ACC112 (cell line): ENCODE data around the gene PIGP.
"Not testable (repeated sequence)": the region's sequence is repeated elsewhere in the genome, so short reads cannot be mapped to it uniquely, and the experiment has no call there.

Experiments
- H2AFZ ChIP-seq: fragments of 200-600 bp; sonication (generic); one replicate; pipeline ENCODE4 v1.6.0; 2017; ENCODE audit warnings: antibody characterized with exemption, low read length; ENCODE audit not compliant: unreplicated experiment
- H3K27ac ChIP-seq: fragments of 200-600 bp; sonication (generic); 2 replicates; pipeline ENCODE4 v1.5.1; 2014; ENCODE audit warnings: low read depth, mild to moderate bottlenecking, antibody characterized with exemption, low read length, moderate library complexity
- H3K27me3 ChIP-seq: fragments of 200-600 bp; sonication (generic); 2 replicates; pipeline ENCODE4 v1.6.1; 2014; ENCODE audit warnings: mild to moderate bottlenecking, antibody characterized with exemption, low read length, moderate library complexity, mixed read lengths; ENCODE audit not compliant: insufficient read depth
- H3K36me3 ChIP-seq: fragments of 200-600 bp; sonication (generic); 2 replicates; pipeline ENCODE4 v1.6.1; 2016; ENCODE audit warnings: mild to moderate bottlenecking, antibody characterized with exemption, low read length, moderate library complexity, mixed read lengths; ENCODE audit not compliant: insufficient read depth
- H3K4me1 ChIP-seq: fragments of 200-600 bp; sonication (generic); one replicate; pipeline ENCODE4 v1.6.1; 2016; ENCODE audit warnings: low read length, mixed read lengths; ENCODE audit not compliant: insufficient read depth, unreplicated experiment, control insufficient read depth
- H3K4me3 ChIP-seq: fragments of 200-600 bp; sonication (generic); 2 replicates; pipeline ENCODE4 v1.5.1; 2014; ENCODE audit warnings: mild to moderate bottlenecking, low read depth, low read length
- H3K79me2 ChIP-seq: fragments of 200-600 bp; sonication (generic); one replicate; pipeline ENCODE4 v1.6.0; 2016; ENCODE audit warnings: low read length; ENCODE audit not compliant: control insufficient read depth, unreplicated experiment, insufficient read depth

Gene PIGP

DNA sequence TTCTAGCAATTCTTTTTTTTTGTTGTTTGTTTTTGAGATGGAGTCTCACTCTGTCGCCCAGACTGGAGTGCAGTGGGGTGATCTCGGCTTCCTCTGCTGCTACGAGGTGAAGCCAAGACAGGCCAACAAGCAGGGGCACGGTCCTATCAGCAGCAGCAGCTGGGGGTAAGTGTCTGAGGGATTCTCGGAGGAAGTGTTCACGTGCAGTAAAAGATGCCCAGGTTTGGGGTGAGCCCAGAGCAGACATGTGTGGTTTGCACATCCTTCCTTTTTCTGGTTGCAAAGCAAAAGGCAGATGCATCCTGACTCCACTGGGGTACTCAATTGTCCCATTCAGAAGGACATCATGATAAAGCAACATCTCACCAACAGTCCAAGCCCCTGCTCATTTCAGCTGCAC is 27.7 kb downstream of the PIGP start:
- Histone ChIP-seq H3K4me3 (no peak overlapping the region), H3K4me1 (no peaks in the 10 kb centered on the region), H3K27me3 (no peaks in the 10 kb centered on the region), H3K36me3 (no peaks in the 10 kb centered on the region), H3K27ac (no peak overlapping the region), H3K79me2 (no peaks in the 10 kb centered on the region), H2AFZ (no peak overlapping the region)

DNA sequence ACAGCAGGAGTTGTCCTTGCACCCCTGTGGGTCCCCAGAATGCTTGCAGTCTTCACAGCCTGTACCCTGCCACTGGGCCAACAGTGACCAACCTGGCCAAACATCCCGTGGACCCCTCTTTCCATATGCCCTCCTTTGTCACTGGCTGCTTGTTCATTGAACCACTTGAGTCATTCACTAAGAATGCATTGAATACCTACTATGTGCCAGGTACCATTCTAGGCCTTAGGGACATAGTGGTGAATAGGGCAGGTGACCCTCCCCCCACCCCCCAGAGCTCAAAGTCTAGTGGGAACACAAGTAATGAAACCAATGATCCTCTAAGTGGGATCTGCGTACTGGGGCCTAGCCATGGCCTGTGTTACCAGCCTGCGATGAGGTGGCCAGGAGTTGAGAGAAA is 28.2 kb downstream of the PIGP start:
- H2AFZ ChIP-seq, result no peak overlapping the region
- no peak overlapping the region for H3K4me3 ChIP-seq
- H3K79me2 ChIP-seq, result no peaks in the 10 kb centered on the region
- no peak overlapping the region for H3K27ac ChIP-seq
- H3K36me3 ChIP-seq, result no peaks in the 10 kb centered on the region
- no peaks in the 10 kb centered on the region for H3K27me3 ChIP-seq
- H3K4me1 ChIP-seq, result no peaks in the 10 kb centered on the region

DNA sequence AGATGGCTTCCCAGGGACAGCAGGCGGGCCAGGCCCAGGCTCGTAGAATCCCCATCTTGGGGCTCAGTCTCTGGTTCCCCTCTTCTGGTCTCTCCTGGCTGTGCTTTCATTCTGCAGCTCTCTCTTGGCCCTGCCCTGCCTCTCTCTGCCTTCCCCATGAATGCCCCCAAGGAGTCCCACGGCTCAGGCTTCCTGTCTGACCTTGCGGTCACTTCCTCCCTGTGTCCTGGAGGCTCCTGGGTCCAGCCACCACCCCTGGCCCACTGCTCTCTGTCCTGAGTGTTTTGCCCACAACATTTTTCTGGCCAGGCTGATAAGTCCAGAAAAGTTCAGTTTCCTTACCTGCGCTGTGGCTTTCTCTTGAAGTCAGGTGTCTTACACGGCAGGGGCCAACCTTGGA is 29.1 kb downstream of the PIGP start:
- Histone ChIP-seq H3K27ac (no peak overlapping the region), H3K79me2 (no peaks in the 10 kb centered on the region), H3K36me3 (no peaks in the 10 kb centered on the region), H2AFZ (no peak overlapping the region), H3K4me3 (no peak overlapping the region), H3K4me1 (no peaks in the 10 kb centered on the region), H3K27me3 (no peaks in the 10 kb centered on the region)

DNA sequence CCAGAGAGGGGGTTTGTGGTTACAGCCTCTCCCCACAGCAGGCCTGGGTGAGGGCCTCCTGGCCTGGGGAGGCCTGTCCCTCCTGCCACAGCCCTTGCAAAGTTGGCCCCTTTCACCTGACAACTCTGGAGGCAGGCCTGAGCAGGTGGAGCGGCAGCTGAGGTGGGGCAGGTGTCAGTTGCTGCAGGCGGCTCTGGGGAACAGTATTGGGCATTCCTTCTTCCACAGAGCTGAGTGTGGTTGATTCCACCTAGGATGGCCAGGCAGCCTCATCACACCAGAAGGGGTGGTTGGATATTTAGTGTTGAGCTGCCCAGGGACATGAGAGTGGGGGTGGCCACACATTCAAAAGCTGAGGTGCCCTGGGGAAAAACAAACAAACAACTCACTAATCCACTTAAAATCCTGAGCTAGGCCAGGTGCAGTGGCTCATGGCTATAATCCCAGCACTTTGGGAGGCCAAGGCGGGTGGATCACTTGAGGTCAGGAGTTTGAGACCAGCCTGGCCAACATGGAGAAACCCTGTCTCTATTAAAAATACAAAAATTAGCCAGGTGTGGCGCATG is 31.1 kb downstream of the PIGP start:
- no peak overlapping the region for H3K4me3 ChIP-seq
- no peak overlapping the region for H3K27ac ChIP-seq
- no peaks in the 10 kb centered on the region for H3K4me1 ChIP-seq
- H3K27me3 ChIP-seq, result no peaks in the 10 kb centered on the region
- H3K79me2 ChIP-seq, result no peaks in the 10 kb centered on the region
- no peaks in the 10 kb centered on the region for H3K36me3 ChIP-seq
- no peak overlapping the region for H2AFZ ChIP-seq

DNA sequence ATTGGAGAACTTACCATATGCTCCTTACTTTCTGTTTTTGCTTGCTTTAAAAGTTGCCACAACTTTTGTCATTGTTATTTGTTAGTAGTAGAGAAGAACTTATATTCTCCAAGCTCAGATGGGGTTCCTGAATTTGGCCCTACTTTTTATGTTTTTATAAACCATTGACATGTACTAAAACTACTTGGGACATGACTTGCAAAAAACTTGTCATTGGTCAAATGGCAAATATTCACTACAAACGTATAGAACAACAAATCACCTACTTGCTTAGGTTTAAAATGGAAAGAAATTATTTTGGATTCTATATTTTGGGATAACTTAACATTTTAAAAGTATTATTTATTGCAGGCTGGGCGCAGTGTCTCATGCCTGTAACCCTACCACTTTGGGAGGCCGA is 32.7 kb downstream of the PIGP start:
- H3K4me1 ChIP-seq, result no peaks in the 10 kb centered on the region
- H3K27me3 ChIP-seq, result no peaks in the 10 kb centered on the region

DNA sequence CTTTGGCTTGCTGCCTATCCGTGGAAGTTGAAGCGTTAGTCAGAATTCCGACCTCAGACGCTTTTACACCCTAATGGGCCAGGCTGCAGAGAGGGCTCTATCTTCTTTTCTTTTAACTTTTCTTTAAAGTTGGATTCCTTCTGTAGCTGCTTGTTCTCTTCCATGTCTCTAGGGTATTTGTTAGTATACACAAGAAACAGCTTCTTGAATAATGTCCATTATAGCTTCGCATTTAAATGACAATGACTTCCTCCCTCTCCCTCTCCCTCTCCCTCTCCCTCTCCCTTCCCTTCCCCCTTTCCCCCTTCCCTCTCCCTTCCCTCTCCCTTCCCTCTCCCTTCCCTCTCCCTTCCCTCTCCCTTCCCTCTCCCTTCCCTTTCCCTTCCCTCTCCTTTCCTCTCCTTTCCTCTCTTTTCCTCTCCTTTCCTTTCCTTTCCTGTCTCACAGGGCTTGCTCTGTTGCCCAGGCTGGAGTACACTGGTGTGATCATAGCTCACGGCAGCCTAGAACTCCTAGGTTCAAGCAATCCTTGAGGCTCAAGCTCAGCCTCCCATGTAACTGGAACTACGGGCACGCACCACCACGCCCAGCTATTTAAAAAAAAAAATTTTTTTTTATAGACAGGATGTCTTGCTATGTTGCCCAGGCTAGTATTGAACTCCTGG is 33.3 kb downstream of the PIGP start:
- H2AFZ ChIP-seq, result no peak overlapping the region
- no peaks in the 10 kb centered on the region for H3K79me2 ChIP-seq
- H3K27ac ChIP-seq, result no peak overlapping the region
- H3K4me1 ChIP-seq, result no peaks in the 10 kb centered on the region
- no peaks in the 10 kb centered on the region for H3K27me3 ChIP-seq
- H3K36me3 ChIP-seq, result no peaks in the 10 kb centered on the region
- H3K4me3 ChIP-seq, result no peak overlapping the region

More for the DNA sequence above, 32.7 kb downstream of the PIGP start:
- no peaks in the 10 kb centered on the region for H3K79me2 ChIP-seq
- H3K4me3 ChIP-seq, result no peak overlapping the region
- H3K36me3 ChIP-seq, result no peaks in the 10 kb centered on the region
- H3K27ac ChIP-seq, result no peak overlapping the region
- H2AFZ ChIP-seq, result no peak overlapping the region

DNA sequence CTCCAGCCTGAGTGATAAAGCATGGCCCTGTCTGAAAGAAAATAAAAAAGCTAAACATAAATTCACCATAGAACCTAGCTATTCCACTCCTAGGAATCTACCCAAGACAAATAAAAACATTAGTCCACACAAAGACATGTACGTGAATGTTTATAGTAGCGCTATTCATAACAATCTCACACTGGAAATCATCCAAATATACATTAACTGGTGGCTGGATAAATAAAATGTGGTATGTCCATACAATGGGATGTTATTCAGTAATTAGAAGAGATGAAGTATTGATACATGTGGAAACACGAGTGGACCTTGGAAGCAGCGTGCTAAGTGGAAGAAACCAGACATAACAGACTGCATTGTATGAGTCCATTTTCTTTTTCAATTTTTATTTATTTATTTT is 36.7 kb downstream of the PIGP start:
- no peaks in the 10 kb centered on the region for H3K79me2 ChIP-seq
- H3K4me1 ChIP-seq, result peaks cover 8% of the 10 kb centered on the region
- no peak overlapping the region for H3K4me3 ChIP-seq
- H2AFZ ChIP-seq, result no peak overlapping the region
- no peak overlapping the region for H3K27ac ChIP-seq
- no peaks in the 10 kb centered on the region for H3K27me3 ChIP-seq
- no peaks in the 10 kb centered on the region for H3K36me3 ChIP-seq

DNA sequence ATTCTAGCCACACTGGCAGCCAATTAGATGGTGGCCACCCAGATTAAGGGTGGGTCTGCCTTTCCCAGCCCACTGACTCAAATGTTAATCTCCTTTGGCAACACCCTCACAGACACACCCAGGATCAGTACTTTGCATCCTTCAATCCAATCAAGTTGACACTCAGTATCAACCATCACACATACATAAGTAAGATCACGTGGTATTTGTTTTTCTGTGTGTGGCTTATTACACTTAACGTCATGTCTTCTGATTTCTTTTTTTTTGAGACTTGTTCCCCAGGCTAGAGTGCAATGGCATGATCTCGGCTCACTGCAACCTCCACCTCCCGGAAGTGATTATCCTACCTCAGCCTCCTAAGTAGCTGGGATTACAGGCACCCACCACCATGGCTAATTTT is 38.5 kb downstream of the PIGP start:
- not testable (repeated sequence) for H3K27me3 ChIP-seq, H2AFZ ChIP-seq, H3K4me1 ChIP-seq, H3K36me3 ChIP-seq, H3K4me3 ChIP-seq, H3K79me2 ChIP-seq, H3K27ac ChIP-seq

DNA sequence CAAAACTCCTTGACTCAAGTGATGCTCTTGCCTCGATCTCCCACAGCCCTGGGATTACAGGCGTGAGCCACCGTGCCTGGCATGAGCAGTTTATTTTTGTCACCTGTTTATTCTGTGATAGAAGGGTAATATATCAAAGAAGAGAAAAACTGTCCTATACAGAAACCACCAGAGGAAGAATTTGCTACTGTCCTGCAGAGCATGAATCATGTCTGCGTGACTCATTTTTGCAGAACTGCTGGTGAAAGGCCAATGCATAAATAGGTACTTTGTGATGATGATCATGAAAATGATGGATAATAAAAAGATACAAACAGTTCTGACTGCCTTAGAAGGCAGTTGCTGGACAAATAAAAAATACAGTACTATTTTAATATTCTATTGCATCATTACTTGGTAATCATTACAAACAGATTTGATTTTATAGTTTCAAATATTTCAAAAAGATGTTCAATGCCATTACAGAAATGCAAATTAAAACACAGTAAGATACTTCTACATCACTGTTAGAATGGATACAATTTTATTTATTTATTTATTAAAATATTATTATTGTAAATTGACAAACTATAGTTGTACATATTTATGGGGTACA is 39.9 kb downstream of the PIGP start:
- H3K27ac ChIP-seq, result no peak overlapping the region
- H3K36me3 ChIP-seq, result no peaks in the 10 kb centered on the region
- H3K4me3 ChIP-seq, result no peak overlapping the region
- no peaks in the 10 kb centered on the region for H3K79me2 ChIP-seq
- no peak overlapping the region for H2AFZ ChIP-seq
- H3K27me3 ChIP-seq, result no peaks in the 10 kb centered on the region
- peaks cover 8% of the 10 kb centered on the region for H3K4me1 ChIP-seq

DNA sequence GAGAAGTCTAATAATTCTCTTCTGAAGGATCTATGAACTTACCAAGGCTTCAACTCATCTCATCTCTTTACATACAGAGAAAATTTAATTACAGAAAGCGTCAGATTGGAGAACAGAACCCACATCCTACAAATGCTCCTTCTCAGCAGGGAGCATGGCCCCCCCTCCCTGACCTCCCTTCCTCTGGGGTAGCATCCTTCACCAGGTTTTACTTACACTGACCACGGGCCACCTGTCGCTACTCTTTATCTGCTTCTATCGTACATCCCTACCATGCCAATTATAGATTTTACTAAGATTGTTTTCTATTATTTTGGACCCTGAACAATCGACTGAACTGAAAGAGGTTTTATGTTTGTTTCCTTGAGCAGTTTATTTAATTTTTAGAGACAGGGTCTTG is 40.6 kb downstream of the PIGP start:
- H3K27me3 ChIP-seq, result no peaks in the 10 kb centered on the region
- H3K27ac ChIP-seq, result no peak overlapping the region
- no peak overlapping the region for H3K4me3 ChIP-seq
- H3K79me2 ChIP-seq, result no peaks in the 10 kb centered on the region
- H3K36me3 ChIP-seq, result no peaks in the 10 kb centered on the region
- H2AFZ ChIP-seq, result no peak overlapping the region
- H3K4me1 ChIP-seq, result peaks cover 8% of the 10 kb centered on the region

DNA sequence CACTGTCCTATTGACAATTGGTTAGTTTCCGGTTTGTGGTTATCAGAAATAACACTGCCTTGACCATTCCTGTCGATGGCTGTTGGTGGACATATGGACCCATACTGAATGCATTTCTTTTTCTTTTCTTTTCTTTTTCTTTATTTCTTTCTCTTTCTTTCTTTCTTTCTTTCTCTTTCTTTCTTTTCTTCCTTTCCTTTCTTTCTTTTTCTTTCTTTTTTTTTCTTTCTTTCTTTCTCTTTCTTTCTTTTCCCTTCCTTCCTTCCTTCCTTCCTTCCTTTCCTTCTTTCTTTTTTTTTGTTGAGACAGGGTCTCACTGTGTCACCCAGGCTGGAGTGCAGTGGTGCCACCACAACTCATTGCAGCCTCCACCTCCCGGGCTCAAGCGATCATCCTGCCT is 42.0 kb downstream of the PIGP start:
- Histone ChIP-seq H3K36me3 (no peaks in the 10 kb centered on the region), H3K79me2 (no peaks in the 10 kb centered on the region), H3K4me3 (no peak overlapping the region), H2AFZ (no peak overlapping the region), H3K27ac (no peak overlapping the region), H3K4me1 (peaks cover 8% of the 10 kb centered on the region), H3K27me3 (0 out of 2 replicates have a peak, but pooled peaks cover 4% of the 10 kb centered on the region)
